ENCODE measurements around the gene GPR65. TPM values are rescaled to one million over a fixed set of nuclear protein-coding genes. Genes with fewer than 3 reads are reported as not detected.

Gene GPR65
- total RNA-seq, 4 donors from 2014 or later = 0.32 to 0.47 (median 0.38) TPM; not detected in 1

- Histone ChIP-seq H3K27ac (no peak overlapping the region), H3K27me3 (no peaks in the 10 kb centered on the region), H3K4me3 (no peak overlapping the region), H3K9me3 (no peaks in the 10 kb centered on the region), H3K4me1 (no peaks in the 10 kb centered on the region), H3K36me3 (no peaks in the 10 kb centered on the region)
- 50% methylated on average over 1 of the region's 1 CpG for WGBS
- TF ChIP-seq POLR2AphosphoS5 (IDR thresholded peaks at IDR 0.05) (no peak), POLR2A (IDR thresholded peaks at IDR 0.05) (no peak), EP300 (IDR thresholded peaks at IDR 0.05) (no peak), CTCF (IDR thresholded peaks at IDR 0.05) (no peak)
- DNase-seq (ENCODE audit: low spot score in 2 of 2) = no peak
These were observed 39.5 kb downstream of the GPR65 start for GRCh38 chr14:88044444-88044758.

- Histone ChIP-seq H3K4me3 (no peak overlapping the region), H3K4me1 (no peaks in the 10 kb centered on the region), H3K36me3 (no peaks in the 10 kb centered on the region), H3K9me3 (no peaks in the 10 kb centered on the region), H3K27me3 (no peaks in the 10 kb centered on the region), H3K27ac (no peak overlapping the region)
- DNase-seq (ENCODE audit: low spot score in 2 of 2) = no peak
- 73% methylated on average over 4 of the region's 4 CpGs for WGBS
- TF ChIP-seq EP300 (IDR thresholded peaks at IDR 0.05) (no peak), CTCF (IDR thresholded peaks at IDR 0.05) (no peak), POLR2AphosphoS5 (IDR thresholded peaks at IDR 0.05) (no peak), POLR2A (IDR thresholded peaks at IDR 0.05) (no peak)
These were observed 40.0 kb downstream of the GPR65 start for GRCh38 chr14:88044776-88045446.

GRCh38 chr14:88045705-88046104, 40.8 kb downstream of the GPR65 start:
- Histone ChIP-seq H3K4me3 (no peak overlapping the region), H3K27me3 (no peaks in the 10 kb centered on the region), H3K36me3 (no peaks in the 10 kb centered on the region), H3K4me1 (no peaks in the 10 kb centered on the region), H3K27ac (no peak overlapping the region), H3K9me3 (no peaks in the 10 kb centered on the region)
- no peak for DNase-seq (ENCODE audit: low spot score in 2 of 2)
- peak in 1 of 3 donors; percentile 18 for TF ChIP-seq POLR2AphosphoS5 (IDR thresholded peaks at IDR 0.05)
- TF ChIP-seq CTCF (IDR thresholded peaks at IDR 0.05) = no peak
- 56% methylated on average over 3 of the region's 3 CpGs for WGBS

- Histone ChIP-seq H3K27ac (no peak overlapping the region), H3K27me3 (no peaks in the 10 kb centered on the region), H3K4me3 (no peak overlapping the region), H3K4me1 (no peaks in the 10 kb centered on the region), H3K36me3 (no peaks in the 10 kb centered on the region), H3K9me3 (no peaks in the 10 kb centered on the region)
- 83% methylated on average over 1 of the region's 1 CpG for WGBS
- no peak for TF ChIP-seq CTCF (IDR thresholded peaks at IDR 0.05)
- TF ChIP-seq POLR2AphosphoS5 (IDR thresholded peaks at IDR 0.05) = no peak
- TF ChIP-seq POLR2A (IDR thresholded peaks at IDR 0.05) = no peak
- no peak for TF ChIP-seq EP300 (IDR thresholded peaks at IDR 0.05)
- DNase-seq (ENCODE audit: low spot score in 2 of 2) = no peak
These were observed 43.4 kb downstream of the GPR65 start for GRCh38 chr14:88048351-88048750.

- H3K4me3 ChIP-seq = no peak overlapping the region
- no peaks in the 10 kb centered on the region for H3K36me3 ChIP-seq
- H3K9me3 ChIP-seq = no peaks in the 10 kb centered on the region
- no peak for TF ChIP-seq CTCF (IDR thresholded peaks at IDR 0.05)
- no peak for TF ChIP-seq POLR2A (IDR thresholded peaks at IDR 0.05)
- no peak for TF ChIP-seq POLR2AphosphoS5 (IDR thresholded peaks at IDR 0.05)
- TF ChIP-seq EP300 (IDR thresholded peaks at IDR 0.05) = no peak
- 71% methylated on average over 1 of the region's 1 CpG for WGBS
- DNase-seq (ENCODE audit: low spot score in 2 of 2) = no peak
- H3K4me1 ChIP-seq = no peaks in the 10 kb centered on the region
- no peak overlapping the region for H3K27ac ChIP-seq
- no peaks in the 10 kb centered on the region for H3K27me3 ChIP-seq
These were observed 44.3 kb downstream of the GPR65 start for GRCh38 chr14:88049266-88049665.

Data from suprapubic skin (tissue), 4 donors.